Measurements from ENCODE around the gene PPIF.
"Not testable (repeated sequence)": the region's sequence is repeated elsewhere in the genome, so short reads cannot be mapped to it uniquely, and the experiment has no call there.

GRCh38 chr10:79332610-79333315, 14.5 kb upstream of the PPIF start:
- TF ChIP-seq REST (IDR thresholded peaks at IDR 0.05; ENCODE audit: insufficient replicate concordance, low read depth); CTCF (IDR thresholded peaks at IDR 0.05; ENCODE audit: insufficient read depth, low read length); POLR2AphosphoS5 (IDR thresholded peaks at IDR 0.05; ENCODE audit: low read depth); SPI1 (IDR thresholded peaks at IDR 0.05; ENCODE audit: borderline replicate concordance, low read depth): not testable (repeated sequence)

Data from HL-60 (cell line).